ENCODE data around the gene HES5.
"Not testable (repeated sequence)": the region's sequence is repeated elsewhere in the genome, so short reads cannot be mapped to it uniquely, and the experiment has no call there.

HES5 gene, protein sequence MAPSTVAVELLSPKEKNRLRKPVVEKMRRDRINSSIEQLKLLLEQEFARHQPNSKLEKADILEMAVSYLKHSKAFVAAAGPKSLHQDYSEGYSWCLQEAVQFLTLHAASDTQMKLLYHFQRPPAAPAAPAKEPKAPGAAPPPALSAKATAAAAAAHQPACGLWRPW

DNA sequence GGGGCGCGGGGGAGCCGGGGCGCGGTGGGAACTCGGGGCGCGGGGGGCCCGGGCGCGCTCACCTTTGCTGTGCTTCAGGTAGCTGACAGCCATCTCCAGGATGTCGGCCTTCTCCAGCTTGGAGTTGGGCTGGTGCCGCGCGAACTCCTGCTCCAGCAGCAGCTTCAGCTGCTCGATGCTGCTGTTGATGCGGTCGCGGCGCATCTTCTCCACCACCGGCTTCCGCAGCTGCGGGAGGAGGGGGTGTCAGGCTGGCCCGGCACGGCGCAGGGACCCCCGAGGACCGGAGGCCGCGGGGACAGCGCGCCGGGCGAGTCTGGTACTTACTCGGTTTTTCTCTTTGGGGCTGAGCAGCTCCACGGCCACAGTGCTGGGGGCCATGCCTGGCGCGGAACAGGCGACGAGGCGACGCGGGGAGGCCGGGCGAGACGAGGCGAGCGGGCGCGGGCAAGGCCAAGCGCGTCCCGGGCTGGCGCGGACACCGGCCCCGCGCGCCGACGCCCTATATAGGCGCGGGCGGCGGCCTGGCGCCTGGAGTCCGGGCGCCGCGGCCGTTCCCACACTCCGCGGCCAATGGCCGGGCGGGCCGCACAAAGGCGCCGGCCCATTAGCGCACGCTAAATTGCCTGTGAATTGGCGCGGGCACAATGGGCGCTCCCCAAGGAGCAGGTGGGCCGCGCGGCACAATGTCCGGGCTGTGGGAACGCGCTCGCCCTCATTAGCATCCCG is at the start of gene HES5:
HES5 (minus strand) TSS at position 480 of the 729 bp plus-strand sequence; CDS start at position 381, 99 bp downstream.
- H3K4me3 ChIP-seq (ENCODE audit: control insufficient read depth, low read depth, low read length) = no peak within 1 kb of the TSS
- TF ChIP-seq, protein P1, sequence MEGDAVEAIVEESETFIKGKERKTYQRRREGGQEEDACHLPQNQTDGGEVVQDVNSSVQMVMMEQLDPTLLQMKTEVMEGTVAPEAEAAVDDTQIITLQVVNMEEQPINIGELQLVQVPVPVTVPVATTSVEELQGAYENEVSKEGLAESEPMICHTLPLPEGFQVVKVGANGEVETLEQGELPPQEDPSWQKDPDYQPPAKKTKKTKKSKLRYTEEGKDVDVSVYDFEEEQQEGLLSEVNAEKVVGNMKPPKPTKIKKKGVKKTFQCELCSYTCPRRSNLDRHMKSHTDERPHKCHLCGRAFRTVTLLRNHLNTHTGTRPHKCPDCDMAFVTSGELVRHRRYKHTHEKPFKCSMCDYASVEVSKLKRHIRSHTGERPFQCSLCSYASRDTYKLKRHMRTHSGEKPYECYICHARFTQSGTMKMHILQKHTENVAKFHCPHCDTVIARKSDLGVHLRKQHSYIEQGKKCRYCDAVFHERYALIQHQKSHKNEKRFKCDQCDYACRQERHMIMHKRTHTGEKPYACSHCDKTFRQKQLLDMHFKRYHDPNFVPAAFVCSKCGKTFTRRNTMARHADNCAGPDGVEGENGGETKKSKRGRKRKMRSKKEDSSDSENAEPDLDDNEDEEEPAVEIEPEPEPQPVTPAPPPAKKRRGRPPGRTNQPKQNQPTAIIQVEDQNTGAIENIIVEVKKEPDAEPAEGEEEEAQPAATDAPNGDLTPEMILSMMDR (IDR thresholded peaks at IDR 0.05; ENCODE audit: control insufficient read depth, insufficient read depth, low read depth, low read length, missing control alignments) = no peak
- no peak for DNase-seq (ENCODE audit: low read depth)

- no peak for DNase-seq (ENCODE audit: low read depth)
- H3K4me3 ChIP-seq (ENCODE audit: control insufficient read depth, low read depth, low read length) = no peak overlapping the region
- TF ChIP-seq, protein P1 (IDR thresholded peaks at IDR 0.05; ENCODE audit: control insufficient read depth, insufficient read depth, low read depth, low read length, missing control alignments) = no peak
Measured at GRCh38 chr1:2578758-2579118, 48.7 kb upstream of the HES5 start.

DNA sequence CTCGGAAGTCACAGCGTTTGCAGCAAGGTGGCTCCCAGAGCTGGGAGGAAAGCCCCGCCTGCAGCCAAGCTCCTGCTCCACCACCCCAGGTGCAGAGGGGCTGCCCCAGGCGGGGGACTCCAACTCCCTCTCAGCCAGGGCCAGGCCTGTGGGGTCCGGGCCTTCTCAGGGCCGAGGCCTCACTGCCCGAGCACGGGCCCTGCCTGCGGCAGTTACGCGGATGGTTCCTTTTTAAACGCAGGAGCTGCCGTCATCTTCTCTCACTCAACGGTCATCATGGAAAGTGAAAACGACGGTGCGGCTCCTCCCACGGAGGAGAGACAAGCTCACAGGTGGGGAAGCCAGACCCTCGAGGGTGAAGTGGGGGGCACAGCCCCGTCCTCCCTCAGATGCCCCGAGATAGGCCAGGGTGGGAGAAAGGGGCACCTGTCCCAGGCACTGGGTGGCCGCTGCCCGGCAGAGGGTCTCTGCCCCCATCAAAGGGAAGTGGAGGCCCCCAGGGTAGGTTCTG is 47.6 kb upstream of the HES5 start:
- not testable (repeated sequence) for H3K4me3 ChIP-seq (ENCODE audit: control insufficient read depth, low read depth, low read length); DNase-seq (ENCODE audit: low read depth)

DNA sequence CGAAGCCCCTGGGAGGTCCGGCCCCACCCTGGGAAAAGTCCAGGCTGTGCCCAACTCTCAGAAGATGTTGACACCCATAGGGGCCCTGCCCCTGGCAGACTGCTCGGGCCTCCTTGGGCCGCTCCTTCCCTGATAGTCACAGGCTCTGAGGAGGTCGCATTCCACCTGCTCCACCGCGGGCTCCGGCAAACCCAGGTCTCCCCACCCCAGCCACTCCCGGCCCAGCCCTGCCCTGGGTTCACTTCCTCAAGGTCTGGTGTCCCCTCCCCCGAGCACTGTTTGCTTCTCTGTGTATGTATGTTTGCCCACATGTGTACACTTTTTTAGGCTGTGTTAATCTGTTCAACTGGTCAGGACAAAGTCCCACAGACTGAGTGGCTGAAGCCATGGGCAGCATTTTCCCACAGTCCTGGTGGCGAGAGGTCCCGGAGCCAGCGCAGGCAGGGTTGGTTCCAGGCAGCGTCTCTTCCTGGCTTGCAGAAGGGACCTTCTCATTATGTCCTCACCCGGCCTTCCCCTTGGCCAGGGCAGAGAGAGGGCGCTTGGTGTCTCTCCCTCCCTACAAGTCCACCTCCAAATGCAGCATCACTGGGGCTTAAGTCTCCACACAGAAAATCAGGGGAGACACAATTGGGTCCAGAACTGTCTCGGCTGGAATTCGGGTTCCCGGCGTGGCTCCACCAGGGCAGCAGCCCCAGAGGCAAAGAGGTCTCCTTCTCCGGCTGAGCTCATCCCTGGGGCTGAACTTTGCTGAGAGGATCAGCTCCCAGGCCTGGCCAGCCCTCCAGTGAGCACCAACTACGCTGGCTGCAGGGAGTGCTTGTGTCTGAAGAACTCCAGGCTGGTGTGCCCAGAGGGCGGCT is 46.0 kb upstream of the HES5 start:
- TF ChIP-seq, protein P1 (IDR thresholded peaks at IDR 0.05; ENCODE audit: control insufficient read depth, insufficient read depth, low read depth, low read length, missing control alignments) = no peak
- no peak overlapping the region for H3K4me3 ChIP-seq (ENCODE audit: control insufficient read depth, low read depth, low read length)
- DNase-seq (ENCODE audit: low read depth) = no peak

DNA sequence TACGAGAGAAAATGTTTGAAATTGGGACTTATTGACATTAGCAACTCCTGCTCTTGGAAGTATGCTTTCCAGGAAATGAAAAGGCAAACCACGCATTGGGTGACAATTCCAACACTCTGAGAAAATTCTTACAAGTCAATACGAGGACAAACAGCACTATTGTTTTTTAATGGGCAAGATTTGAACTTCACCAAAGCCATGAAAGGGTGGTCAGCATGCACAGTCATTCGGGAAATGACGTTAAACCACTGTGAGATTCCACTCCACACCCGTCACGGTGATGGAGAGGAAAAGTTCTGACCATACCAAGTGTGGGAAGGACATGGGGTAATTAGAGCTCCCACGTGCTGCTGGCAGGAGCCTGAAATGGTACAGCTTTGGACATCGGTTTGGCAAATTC is 44.3 kb upstream of the HES5 start:
- no peak for DNase-seq (ENCODE audit: low read depth)
- TF ChIP-seq, protein P1 (IDR thresholded peaks at IDR 0.05; ENCODE audit: control insufficient read depth, insufficient read depth, low read depth, low read length, missing control alignments) = no peak
- H3K4me3 ChIP-seq (ENCODE audit: control insufficient read depth, low read depth, low read length) = no peak overlapping the region

DNA sequence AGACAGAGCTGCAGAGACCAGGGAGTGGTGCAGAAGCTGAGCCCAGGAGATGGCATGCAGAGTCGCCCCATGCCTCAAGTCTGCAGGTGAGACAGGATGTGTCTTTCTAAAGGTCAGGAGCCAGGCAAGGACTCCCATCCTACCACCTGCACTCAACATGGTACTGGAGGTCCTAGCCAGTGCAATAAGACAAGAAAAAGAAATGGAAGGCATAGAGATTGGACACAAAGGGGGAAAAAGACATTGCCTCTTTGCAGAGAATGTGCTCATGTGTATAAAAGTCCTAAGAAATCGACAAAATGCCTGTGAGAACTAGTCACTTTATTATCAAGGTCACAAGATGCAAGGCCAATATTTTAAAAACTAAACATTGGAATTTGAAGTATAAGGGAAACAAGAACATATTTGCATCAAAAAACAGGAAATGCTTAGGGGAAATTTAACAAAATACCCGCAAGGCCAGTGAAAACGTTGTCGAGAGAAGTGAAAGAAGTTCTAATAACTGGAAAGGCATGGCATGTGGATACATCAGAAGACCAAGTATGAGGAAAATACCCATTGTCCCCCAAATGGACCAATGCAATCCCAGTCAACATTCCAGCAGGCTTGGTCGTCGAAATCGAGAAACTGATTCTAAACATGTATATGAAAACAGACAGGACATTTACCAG is 43.3 kb upstream of the HES5 start:
- DNase-seq (ENCODE audit: low read depth) = no peak
- no peak overlapping the region for H3K4me3 ChIP-seq (ENCODE audit: control insufficient read depth, low read depth, low read length)
- TF ChIP-seq, protein P1 (IDR thresholded peaks at IDR 0.05; ENCODE audit: control insufficient read depth, insufficient read depth, low read depth, low read length, missing control alignments) = no peak

Data from AG09309 (cell line).